ENCODE measurements around the gene IFI6. TPM values are rescaled to one million over a fixed set of nuclear protein-coding genes. Genes with fewer than 3 reads are reported as not detected.

IFI6 gene
- total RNA-seq, 1 experiment from 2014 or later: 4.3 TPM

- no peak overlapping the region for H2BK12ac ChIP-seq (ENCODE audit: insufficient read length, low read depth, low read length)
- no peak overlapping the region for H3T11ph ChIP-seq (ENCODE audit: low read length)
- H3K36me3 Mint-ChIP-seq (ENCODE audit: insufficient read depth in 1 of 3, low read depth in 3 of 3): no peaks in the 10 kb centered on the region
- no peak overlapping the region for H3K23ac ChIP-seq (ENCODE audit: insufficient read length, low read depth, low read length)
- no peaks in the 10 kb centered on the region for H3K9me3 ChIP-seq (ENCODE audit: control insufficient read depth, low read depth, low read length)
- no peaks in the 10 kb centered on the region for H4K20me1 ChIP-seq (ENCODE audit: control insufficient read depth, insufficient read depth, insufficient read length)
- H3K9ac ChIP-seq (ENCODE audit: extremely low read depth, insufficient read length, low read length): no peak overlapping the region
- no CpG with 5 or more reads among the region's 4 CpGs for WGBS (ENCODE audit: extremely low coverage, insufficient read length, low lambda C conversion rate)
- no peak overlapping the region for H2BK15ac ChIP-seq (ENCODE audit: low read depth, low read length)
- no peaks in the 10 kb centered on the region for H3K79me1 ChIP-seq (ENCODE audit: insufficient read depth, low read depth, low read length, poor library complexity, severe bottlenecking)
- H4K5ac ChIP-seq (ENCODE audit: insufficient read length, low read depth, low read length): no peak overlapping the region
- no peaks in the 10 kb centered on the region for H3K79me2 ChIP-seq (ENCODE audit: insufficient read depth, low read length)
- no peak overlapping the region for H2BK20ac ChIP-seq (ENCODE audit: low read depth, low read length, poor library complexity, severe bottlenecking)
- peaks cover 16 to 17% of the 10 kb centered on the region in 2 experiments for H3K4me1 Mint-ChIP-seq
- no peak overlapping the region for H3K14ac ChIP-seq (ENCODE audit: insufficient read depth, low read length)
- H3K23me2 ChIP-seq (ENCODE audit: insufficient read length, low read depth, low read length, poor library complexity, severe bottlenecking): no peaks in the 10 kb centered on the region
- no peak overlapping the region for H2BK5ac ChIP-seq (ENCODE audit: insufficient read length, low read length)
- H3K4ac ChIP-seq (ENCODE audit: low read depth, low read length): no peak overlapping the region
- H3K9me3 Mint-ChIP-seq: no peaks in the 10 kb centered on the region
- no peak for DNase-seq
- TF ChIP-seq CTCF (conservative IDR thresholded peaks at IDR 0.05): no peak
- H3K27ac ChIP-seq (ENCODE audit: insufficient read length, low read depth, low read length): no peak overlapping the region
- H3K56ac ChIP-seq (ENCODE audit: insufficient read length, low read depth, low read length): no peak overlapping the region
- H2AK5ac ChIP-seq (ENCODE audit: insufficient read length, low read length): no peak overlapping the region
- no peak overlapping the region for H2AFZ ChIP-seq (ENCODE audit: low read length)
- no peak overlapping the region for H4K8ac ChIP-seq (replicated peaks; ENCODE audit: insufficient read length, low read depth, low read length)
- peaks cover 5% of the 10 kb centered on the region; the same call in 1 of the 2 replicates for H3K4me1 ChIP-seq (ENCODE audit: insufficient read depth, low read length)
- H2BK120ac ChIP-seq (ENCODE audit: low read depth, low read length, poor library complexity, severe bottlenecking): no peak overlapping the region
- no peak overlapping the region for H4K91ac ChIP-seq (ENCODE audit: insufficient read length, low read depth, low read length)
- no peaks in the 10 kb centered on the region; the same call in 1 of the 2 replicates for H3K27me3 ChIP-seq (ENCODE audit: insufficient read depth, low read length)
- no peak overlapping the region for H3K4me3 Mint-ChIP-seq
- H3K4me2 ChIP-seq (ENCODE audit: insufficient read depth, insufficient read length, low read length): no peak overlapping the region
- H3K27ac Mint-ChIP-seq: no peak overlapping the region
- H3K18ac ChIP-seq (ENCODE audit: insufficient read length, low read depth, low read length): no peak overlapping the region
- H3K27me3 Mint-ChIP-seq (ENCODE audit: low read depth): peaks cover 20% of the 10 kb centered on the region
These were observed 5.7 kb downstream of the IFI6 start for GRCh38 chr1:27666294-27666693.

Measured in H9 (cell line).